Raji (cell line): ENCODE data around the gene KDM8.

Experiments
- POLR2A ChIP-seq: IDR thresholded peaks from 2 replicates; pipeline ENCODE4 v1.6.1; 2011; ENCODE audit warnings: low read depth, low read length, control low read depth; ENCODE audit not compliant: insufficient read depth

KDM8 gene

DNA sequence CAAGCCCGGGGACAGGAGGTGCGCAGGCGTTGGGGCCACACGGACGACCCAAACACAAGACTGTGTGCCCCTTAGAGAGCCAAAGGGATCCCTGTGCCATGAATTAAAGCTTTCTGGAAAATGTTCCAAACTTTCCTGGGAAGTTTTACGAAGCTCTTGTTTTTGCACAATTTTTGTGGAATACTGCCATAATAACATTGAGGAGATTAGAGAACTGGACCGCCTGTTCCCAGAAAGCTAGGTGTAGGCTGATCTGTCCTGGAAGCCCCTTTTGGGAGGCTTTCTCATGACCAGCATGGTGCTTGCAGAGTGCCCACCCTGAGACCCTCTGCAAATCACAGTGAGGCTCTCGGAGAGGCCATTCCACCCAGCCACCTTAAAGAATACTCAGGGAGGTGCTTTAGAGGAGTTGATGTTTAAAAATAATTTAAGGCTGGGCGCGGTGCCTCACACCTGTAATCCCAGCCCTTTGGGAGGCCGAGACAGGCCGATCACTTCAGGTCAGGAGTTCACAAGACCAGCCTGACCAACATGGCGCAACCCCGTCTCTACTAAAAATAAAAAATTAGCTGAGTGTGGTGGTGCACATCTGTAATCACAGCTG, 1.1 kb downstream of the KDM8 start:
- no peak for TF ChIP-seq POLR2A

DNA sequence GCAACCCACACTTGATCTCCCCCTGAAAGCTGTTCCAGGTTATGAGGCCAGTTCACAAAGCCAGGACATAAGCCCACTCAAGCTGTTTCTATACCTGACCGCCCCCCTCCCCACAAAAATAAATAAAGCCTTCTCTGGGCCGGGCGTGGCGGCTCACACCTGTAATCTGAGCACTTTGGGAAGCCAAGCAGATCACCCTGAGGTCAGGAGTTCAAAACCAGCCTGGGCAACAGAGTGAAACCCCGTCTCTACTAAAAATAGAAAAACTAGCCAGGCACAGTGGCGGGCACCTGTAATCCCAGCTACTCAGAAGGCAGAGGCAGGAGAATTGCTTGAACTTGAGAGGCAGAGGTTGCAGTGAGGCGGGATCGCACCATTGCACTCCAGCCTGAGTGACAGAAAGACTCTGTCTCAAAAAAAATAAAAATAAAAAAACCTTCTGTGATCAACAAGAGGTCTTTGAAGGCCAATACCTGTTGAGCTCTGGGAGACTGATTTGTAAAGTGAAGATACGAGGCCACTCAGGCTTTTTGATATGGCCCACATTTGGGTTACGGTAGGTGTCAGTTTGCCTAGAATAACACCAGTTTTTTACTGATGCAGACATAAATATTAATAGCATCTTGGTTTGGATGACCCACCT, 2.2 kb downstream of the KDM8 start:
- no peak for TF ChIP-seq POLR2A

DNA sequence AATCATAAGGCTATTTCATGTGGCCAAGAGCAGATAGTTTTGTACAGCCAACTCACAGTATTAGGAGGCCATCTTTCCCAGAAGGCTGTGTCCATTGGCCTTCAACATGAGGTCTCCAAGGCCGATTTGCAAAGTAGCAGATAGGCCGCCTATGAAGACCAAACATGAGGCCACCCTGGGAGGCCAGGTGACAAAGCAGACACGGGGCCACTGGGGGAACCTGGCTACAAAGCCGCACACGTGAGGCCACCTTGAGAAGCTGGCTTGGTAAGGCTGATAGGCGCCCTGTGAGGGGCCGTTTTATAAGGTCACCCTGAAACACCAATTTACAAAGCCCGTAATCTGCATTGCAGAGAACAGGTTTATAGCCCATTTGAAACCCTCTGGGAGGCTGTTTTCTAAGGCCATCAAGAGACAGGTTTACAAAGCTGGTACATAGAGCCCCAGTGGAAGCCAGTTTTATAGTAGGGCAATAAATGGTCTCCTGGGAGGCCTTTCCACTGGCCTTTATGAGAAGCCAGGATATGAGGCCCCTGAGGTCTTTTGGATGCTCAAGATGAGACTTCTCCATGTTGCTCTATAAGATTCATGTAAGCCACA, 4.9 kb downstream of the KDM8 start:
- no peak for TF ChIP-seq POLR2A

DNA sequence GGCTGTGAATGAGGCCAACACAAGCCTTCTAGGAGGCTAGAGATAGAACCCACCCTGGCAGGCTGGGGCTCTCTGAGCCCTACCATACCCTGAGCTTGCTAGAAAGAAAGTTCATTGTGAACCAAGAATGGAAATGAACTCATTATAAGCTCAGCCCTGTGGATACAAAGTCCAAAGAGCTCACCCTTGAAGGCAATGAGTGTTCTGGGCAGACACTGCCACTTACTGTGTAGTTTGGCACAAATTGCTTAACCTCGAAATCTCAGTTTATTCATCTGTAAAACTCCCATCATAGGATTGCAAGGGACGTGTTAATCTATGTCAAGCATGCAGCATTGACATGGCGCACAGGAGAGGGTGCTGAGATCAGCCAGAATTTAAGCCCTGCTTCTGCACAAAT, 5.5 kb downstream of the KDM8 start:
- no peak for TF ChIP-seq POLR2A

DNA sequence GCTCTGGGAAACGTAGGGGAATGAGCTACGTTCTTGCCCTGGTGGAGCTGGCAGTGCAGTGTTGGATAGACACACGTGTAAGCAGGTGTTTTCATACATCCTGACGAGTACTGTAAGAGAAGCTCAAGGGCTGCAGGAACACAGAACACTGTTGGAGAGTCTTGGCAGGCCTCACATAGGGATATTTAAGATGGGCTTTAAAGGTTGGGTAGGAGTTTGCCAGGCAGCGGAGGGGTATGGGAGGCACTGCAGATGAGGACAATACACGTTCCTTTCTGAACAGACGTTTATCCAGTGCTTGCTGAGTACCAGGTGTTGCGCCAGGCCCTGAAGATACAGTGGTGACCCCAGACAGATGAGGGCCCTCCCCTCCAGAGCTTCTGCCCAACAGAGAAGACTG, 6.3 kb downstream of the KDM8 start:
- no peak for TF ChIP-seq POLR2A

DNA sequence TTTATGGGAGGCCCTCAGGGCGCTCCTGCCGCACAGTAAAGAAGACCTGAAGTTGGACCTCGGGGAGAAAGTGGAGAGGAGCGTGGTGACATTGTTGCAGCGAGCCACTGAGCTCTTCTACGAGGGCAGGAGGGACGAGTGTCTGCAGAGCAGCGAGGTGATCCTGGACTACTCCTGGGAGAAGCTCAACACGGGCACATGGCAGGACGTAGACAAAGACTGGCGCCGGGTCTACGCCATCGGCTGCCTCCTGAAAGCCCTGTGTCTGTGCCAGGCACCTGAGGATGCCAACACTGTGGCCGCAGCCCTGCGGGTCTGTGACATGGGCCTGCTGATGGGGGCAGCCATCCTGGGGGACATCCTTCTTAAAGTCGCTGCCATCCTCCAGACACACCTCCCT, 6.8 kb downstream of the KDM8 start:
- TF ChIP-seq POLR2A, result no peak

DNA sequence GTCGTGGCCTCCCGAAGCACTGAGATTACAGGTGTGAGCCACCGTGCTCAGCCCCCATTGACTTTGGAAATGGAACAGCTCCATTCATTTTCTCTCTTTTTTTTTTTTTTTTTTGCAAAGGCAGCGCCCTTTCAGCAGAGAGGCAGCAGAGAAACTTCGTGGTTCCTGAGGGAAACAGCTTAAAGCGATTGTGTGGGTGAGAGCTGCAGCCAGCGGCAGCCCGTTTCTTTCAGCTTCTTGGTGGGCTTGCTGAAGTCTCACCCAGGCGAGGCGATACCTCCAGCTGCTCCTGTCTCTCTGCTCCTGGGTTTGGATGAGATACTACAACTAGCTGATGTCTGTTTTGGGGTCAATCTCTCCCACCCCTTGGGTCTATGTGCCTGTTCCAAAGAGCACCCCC, 7.7 kb downstream of the KDM8 start:
- TF ChIP-seq POLR2A, result no peak

DNA sequence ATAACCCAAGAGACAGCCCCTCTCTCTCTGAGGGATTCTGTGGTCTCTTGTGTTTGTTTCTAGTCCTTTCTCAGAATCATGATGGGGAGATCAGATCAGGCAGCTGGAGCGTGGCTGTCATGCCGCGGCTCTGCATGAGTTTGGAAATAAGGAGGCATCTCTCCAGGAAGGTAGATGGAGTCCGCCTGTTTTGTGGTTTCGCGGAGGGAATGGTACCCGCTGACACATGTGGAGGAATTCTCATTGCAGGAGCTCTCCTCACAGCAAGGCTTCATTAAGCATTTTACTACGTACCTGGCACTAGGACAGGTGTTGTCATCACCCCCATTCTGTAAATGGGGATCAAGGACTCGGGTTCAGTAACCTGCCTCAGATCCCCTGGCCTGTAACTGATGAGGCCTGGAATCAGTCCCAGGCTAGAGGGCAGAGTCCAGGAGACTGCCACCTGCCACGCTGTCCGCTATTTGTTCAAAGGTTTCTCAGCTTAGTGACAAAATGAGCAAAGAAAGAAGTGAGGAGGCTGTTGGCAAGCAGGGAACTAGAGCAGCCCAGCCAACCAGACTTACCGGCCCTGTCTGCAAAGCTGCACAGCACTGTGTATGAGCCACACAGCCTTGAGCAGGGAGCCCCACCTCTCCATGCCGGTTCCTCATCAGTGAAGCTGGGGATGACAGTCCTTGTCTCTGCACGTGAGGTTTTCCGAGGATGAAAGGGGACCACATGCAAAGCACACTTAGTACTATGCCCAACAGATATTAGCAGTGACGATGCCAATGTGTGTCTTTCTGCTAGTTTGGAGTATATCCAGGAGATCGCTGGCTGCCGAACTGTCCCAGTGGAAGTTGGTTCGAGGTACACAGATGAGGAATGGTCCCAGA, 11.0 kb downstream of the KDM8 start:
- no peak for TF ChIP-seq POLR2A

DNA sequence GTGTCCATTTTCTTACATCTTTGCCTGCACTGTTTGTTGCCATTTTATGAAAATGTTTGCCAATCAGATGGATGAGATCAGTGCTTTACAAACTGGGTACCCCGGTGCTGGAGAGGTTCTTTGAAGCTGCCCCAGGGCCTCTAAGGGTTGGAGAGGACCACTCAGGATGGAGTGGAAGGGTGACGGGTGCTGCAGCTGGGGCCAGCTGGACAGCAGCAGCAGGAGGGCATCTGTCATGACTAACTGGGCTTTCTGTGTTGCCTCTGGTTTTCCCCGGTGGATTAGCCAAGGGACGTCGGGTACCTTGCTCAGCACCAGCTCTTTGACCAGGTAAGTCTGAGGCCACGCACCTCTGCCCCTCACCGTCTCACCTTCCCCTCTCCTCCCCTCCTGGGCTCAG, 12.3 kb downstream of the KDM8 start:
- TF ChIP-seq POLR2A, result no peak

DNA sequence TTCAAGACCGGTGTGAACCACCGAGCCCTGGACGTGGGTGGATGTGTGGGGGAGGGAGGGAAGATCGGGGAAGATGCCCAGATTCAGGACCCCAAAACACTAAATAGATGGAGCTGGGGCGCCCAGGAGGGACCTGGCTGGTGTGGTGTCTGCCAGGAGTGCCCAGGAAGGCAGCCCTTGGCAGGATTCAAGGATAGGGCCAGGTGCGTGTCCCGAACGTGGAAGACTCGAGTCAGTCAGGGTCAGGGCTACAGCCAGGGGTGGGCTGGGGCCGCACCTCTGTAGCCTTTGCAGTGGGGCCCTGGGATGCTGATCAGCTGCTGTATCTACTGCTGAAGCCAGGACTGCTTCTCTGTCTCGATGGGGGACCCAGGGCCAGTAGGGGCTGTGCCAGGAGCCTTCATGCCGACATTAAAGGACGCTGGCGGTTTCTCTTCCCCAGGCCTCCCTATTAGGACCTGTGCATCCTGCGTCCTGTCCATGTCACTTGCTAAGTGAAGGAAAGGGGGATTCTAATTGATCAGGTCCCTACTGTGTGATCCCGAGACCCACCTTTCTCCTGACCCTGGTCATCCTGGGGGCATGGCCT, 13.1 kb downstream of the KDM8 start:
- no peak for TF ChIP-seq POLR2A

DNA sequence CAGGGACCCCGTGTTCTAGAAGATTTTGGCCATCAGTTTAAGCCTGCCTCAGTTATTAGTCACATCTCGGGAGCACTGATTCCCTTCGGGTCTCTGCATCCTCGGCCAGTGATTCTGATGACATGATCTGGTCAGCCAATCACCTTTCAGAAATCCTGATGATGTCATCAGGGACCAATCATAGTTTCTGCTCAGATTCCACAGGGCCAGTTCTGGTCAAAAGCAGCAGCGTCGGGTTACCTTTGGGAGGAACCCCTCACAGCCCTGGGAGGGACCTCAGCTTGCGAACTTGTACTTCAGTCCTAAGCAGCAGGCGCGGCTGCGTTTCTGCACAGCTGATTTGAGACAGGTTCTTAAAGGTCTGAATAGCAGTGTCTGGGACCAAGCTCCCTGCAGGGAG, 13.9 kb downstream of the KDM8 start:
- TF ChIP-seq POLR2A, result no peak

DNA sequence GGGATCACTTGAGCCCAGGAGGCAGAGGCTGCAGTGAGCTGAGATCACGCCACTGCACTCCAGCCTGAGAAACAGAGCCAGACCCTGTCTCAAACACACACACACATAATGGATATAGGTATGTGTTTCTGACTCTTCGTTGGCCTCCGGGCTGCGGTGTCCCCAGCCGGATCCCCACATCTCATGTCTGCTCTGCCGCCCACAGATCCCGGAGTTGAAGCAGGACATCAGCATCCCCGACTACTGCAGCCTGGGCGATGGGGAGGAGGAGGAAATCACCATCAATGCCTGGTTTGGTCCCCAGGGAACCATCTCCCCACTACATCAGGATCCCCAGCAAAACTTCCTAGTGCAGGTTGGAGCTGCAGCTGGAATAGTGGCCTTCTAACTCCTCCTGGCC, 15.4 kb downstream of the KDM8 start:
- no peak for TF ChIP-seq POLR2A

DNA sequence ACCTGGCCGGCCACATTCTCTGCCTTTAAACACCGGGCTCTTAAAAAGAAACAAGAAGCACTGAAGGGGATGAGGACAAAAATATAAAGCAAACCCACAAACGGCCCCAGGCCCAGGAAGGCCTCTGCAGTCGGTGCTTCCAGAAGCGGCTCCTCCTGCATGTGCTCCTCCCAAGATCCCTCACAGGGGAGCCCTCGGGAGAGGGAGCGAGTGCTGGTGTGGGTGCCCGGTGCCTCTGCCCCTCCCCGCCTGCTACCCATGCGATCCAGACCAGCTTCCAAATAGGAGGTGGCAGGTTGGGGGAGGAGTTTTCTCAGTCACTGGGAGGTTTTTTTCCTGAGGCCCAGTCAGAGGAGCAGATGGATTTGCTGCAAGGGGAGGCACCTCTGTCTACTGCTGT, 15.8 kb downstream of the KDM8 start:
- TF ChIP-seq POLR2A, result no peak

DNA sequence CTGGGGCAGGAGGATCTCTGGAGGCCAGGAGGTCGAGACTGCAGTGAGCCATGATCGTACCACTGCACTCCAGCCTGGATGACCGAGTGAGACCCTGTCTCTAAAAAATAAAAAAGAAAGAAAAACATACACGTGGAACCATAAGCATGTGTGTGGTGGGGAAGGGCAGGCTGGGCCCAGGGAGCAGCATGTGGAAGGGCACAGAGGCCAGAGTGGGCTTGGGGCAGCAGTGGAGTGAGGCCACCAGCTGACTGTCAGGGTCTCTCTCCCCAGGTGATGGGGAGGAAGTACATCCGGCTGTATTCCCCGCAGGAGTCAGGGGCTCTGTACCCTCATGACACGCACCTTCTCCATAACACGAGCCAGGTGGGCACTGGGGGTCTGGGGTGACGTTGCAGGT, 16.8 kb downstream of the KDM8 start:
- no peak for TF ChIP-seq POLR2A

DNA sequence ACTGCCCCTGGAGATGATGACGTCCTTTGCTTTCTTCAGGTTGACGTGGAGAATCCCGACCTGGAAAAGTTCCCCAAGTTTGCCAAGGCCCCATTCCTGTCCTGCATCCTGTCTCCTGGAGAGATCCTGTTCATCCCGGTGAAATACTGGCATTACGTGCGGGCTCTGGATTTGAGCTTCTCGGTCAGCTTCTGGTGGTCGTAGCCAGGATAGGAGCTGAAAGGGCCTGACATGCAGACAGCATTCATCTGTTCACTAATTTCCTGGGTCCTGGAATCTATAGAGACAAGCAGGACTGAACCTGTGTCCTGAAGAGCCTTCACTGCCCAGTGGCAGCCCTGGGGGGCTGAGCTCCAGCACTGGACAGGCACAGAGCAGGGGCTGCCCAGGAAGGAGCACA, 17.2 kb downstream of the KDM8 start:
- no peak for TF ChIP-seq POLR2A
